ENCODE data around the gene CDK5RAP1. TPM values are rescaled to one million over a fixed set of nuclear protein-coding genes. Genes with fewer than 3 reads are reported as not detected.

CDK5RAP1 gene
- total RNA-seq, 1 experiment from 2014 or later, result 53.4 TPM

- H3K9me2 ChIP-seq (replicated peaks; ENCODE audit: low read length), result no peaks in the 10 kb centered on the region
- intact Hi-C loops (cut with micrococcal nuclease), result no loop called here
- TF ChIP-seq EZH2 (IDR thresholded peaks at IDR 0.05; ENCODE audit: low read length, unreplicated experiment) (no peak), EZH2phosphoT487 (IDR thresholded peaks at IDR 0.05; ENCODE audit: borderline replicate concordance, low read length) (no peak), CTCF (conservative IDR thresholded peaks at IDR 0.05; ENCODE audit: low read depth, low read length) (no peak)
- no peak overlapping the region for H3K4me2 ChIP-seq (ENCODE audit: low read length)
- BruUV-seq (replicated peaks), result no TSS peak
- no peak overlapping the region for H3K4me3 ChIP-seq (ENCODE audit: low read length)
- no peaks in the 10 kb centered on the region for H3F3A ChIP-seq (ENCODE audit: low read length, unreplicated experiment)
- ChIA-PET CTCF (no interaction called here), POLR2A (ENCODE audit: unreplicated experiment) (no interaction called here)
- H3K27ac ChIP-seq (ENCODE audit: low read length), result no peak overlapping the region
- DNase-seq (no peak), ATAC-seq (no peak)
- H3K27me3 ChIP-seq (ENCODE audit: low read length), result no peaks in the 10 kb centered on the region
- H4K20me1 ChIP-seq (ENCODE audit: low read length), result no peaks in the 10 kb centered on the region
- H3K9me3 ChIP-seq (ENCODE audit: low read length), result no peaks in the 10 kb centered on the region
- peaks cover 33% of the 10 kb centered on the region for H3K36me3 ChIP-seq (ENCODE audit: low read depth, low read length)
- no peak overlapping the region for H2AFZ ChIP-seq (ENCODE audit: low read length)
- no peak overlapping the region for H3K9ac ChIP-seq (ENCODE audit: low read length)
- H3K79me2 ChIP-seq (ENCODE audit: low read length), result no peaks in the 10 kb centered on the region
- H3K4me1 ChIP-seq (ENCODE audit: insufficient read depth, low read length), result no peaks in the 10 kb centered on the region
These were observed 41.7 kb downstream of the CDK5RAP1 start for GRCh38 chr20:33359399-33360261.

- ATAC-seq (no peak), DNase-seq (no peak)
- intact Hi-C loops (cut with micrococcal nuclease), result no loop called here
- no TSS peak for BruUV-seq (replicated peaks)
- H3K4me2 ChIP-seq (ENCODE audit: low read length), result no peak overlapping the region
- no peaks in the 10 kb centered on the region for H3K79me2 ChIP-seq (ENCODE audit: low read length)
- H3K9me3 ChIP-seq (ENCODE audit: low read length), result no peaks in the 10 kb centered on the region
- no peaks in the 10 kb centered on the region for H3K27me3 ChIP-seq (ENCODE audit: low read length)
- no peaks in the 10 kb centered on the region for H3K36me3 ChIP-seq (ENCODE audit: low read depth, low read length)
- H3K27ac ChIP-seq (ENCODE audit: low read length), result no peak overlapping the region
- H3F3A ChIP-seq (ENCODE audit: low read length, unreplicated experiment), result no peaks in the 10 kb centered on the region
- no peaks in the 10 kb centered on the region for H3K9me2 ChIP-seq (replicated peaks; ENCODE audit: low read length)
- no peaks in the 10 kb centered on the region for H4K20me1 ChIP-seq (ENCODE audit: low read length)
- ChIA-PET CTCF (no interaction called here), POLR2A (ENCODE audit: unreplicated experiment) (no interaction called here)
- no peaks in the 10 kb centered on the region for H3K4me1 ChIP-seq (ENCODE audit: insufficient read depth, low read length)
- no peak overlapping the region for H3K9ac ChIP-seq (ENCODE audit: low read length)
- TF ChIP-seq EZH2phosphoT487 (IDR thresholded peaks at IDR 0.05; ENCODE audit: borderline replicate concordance, low read length), result no peak
- no peak for TF ChIP-seq CTCF (conservative IDR thresholded peaks at IDR 0.05; ENCODE audit: low read depth, low read length)
- TF ChIP-seq EZH2 (IDR thresholded peaks at IDR 0.05; ENCODE audit: low read length, unreplicated experiment), result no peak
- no peak overlapping the region for H2AFZ ChIP-seq (ENCODE audit: low read length)
- H3K4me3 ChIP-seq (ENCODE audit: low read length), result no peak overlapping the region
These were observed 48.3 kb downstream of the CDK5RAP1 start for GRCh38 chr20:33353013-33353402.

DNA sequence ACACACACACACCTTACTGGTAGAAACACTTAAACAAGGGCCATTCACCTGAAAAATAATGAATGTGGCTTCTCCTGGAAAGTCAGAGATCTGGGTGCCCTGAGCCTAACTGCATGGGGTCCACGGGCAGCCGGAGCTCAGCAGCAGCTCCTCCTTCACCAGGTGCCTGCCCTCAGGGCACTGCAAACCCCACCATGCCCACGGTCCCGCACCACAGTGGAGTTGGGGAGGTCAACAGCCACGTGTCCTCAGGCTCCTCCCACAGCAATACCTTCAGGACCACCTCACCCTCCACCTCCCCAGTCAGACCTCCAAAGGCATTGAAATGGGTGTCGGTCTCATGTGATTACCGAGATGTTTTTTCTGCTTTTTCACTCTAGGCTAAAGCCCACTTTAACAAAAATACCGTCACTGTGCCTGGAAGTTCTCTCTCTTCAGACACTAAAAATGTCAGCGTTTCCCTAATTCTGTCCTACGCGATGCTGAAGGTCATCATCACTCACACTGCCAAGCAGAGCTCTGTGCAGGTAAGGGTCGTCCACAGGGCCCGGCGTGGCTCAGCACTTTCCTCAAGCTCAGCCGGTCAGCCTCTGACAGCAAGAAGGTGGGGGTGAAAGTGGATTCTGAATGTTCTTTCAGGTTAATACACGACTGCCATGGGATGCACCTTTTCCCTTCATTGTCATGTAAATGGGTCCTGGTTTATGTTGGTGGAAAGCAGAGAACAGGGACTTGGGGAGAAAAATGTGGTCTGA, 48.9 kb downstream of the CDK5RAP1 start:
- no peak overlapping the region for H3K4me2 ChIP-seq (ENCODE audit: low read length)
- H3K9ac ChIP-seq (ENCODE audit: low read length), result no peak overlapping the region
- no peak overlapping the region for H2AFZ ChIP-seq (ENCODE audit: low read length)
- H3K36me3 ChIP-seq (ENCODE audit: low read depth, low read length), result no peaks in the 10 kb centered on the region
- no peaks in the 10 kb centered on the region for H3K4me1 ChIP-seq (ENCODE audit: insufficient read depth, low read length)
- DNase-seq (no peak), ATAC-seq (no peak)
- no peak overlapping the region for H3K27ac ChIP-seq (ENCODE audit: low read length)
- no peaks in the 10 kb centered on the region for H4K20me1 ChIP-seq (ENCODE audit: low read length)
- ChIA-PET CTCF (no interaction called here), POLR2A (ENCODE audit: unreplicated experiment) (no interaction called here)
- no peak overlapping the region for H3K4me3 ChIP-seq (ENCODE audit: low read length)
- H3K27me3 ChIP-seq (ENCODE audit: low read length), result no peaks in the 10 kb centered on the region
- H3K9me2 ChIP-seq (replicated peaks; ENCODE audit: low read length), result no peaks in the 10 kb centered on the region
- no peaks in the 10 kb centered on the region for H3K79me2 ChIP-seq (ENCODE audit: low read length)
- no TSS peak for BruUV-seq (replicated peaks)
- H3F3A ChIP-seq (ENCODE audit: low read length, unreplicated experiment), result no peaks in the 10 kb centered on the region
- intact Hi-C loops (cut with micrococcal nuclease), result no loop called here
- TF ChIP-seq EZH2 (IDR thresholded peaks at IDR 0.05; ENCODE audit: low read length, unreplicated experiment) (no peak), CTCF (conservative IDR thresholded peaks at IDR 0.05; ENCODE audit: low read depth, low read length) (no peak), EZH2phosphoT487 (IDR thresholded peaks at IDR 0.05; ENCODE audit: borderline replicate concordance, low read length) (no peak)
- no peaks in the 10 kb centered on the region for H3K9me3 ChIP-seq (ENCODE audit: low read length)

Measured in PC-3 (cell line).